Liver (tissue), 9 donors: ENCODE measurements around the gene FRMD1. TPM values are rescaled to one million over a fixed set of nuclear protein-coding genes. Genes with fewer than 3 reads are reported as not detected.

ENCODE experiments used
- DNase-seq: peaks from one replicate; pipeline ENCODE4 v3.0.0-alpha.2; 2017; ENCODE audit warnings: low spot score
- H3K27ac ChIP-seq, 2 donors: one replicate each; pipeline ENCODE4 v1.7.0; 2013; ENCODE audit warnings: inconsistent platforms in 2 of 2, low read length in 2 of 2, control low read depth in 1 of 2, low read depth in 1 of 2, mild to moderate bottlenecking in 1 of 2
- H3K27me3 ChIP-seq, 4 donors: one replicate each; pipeline versions ENCODE4 v1.6.1 to v1.7.0; 2013; ENCODE audit warnings: low read length in 3 of 4, inconsistent platforms in 1 of 4, mild to moderate bottlenecking in 1 of 4, moderate library complexity in 1 of 4; ENCODE audit not compliant: control insufficient read depth in 4 of 4, insufficient read depth in 4 of 4
- H3K36me3 ChIP-seq, 4 donors: one replicate each; pipeline versions ENCODE4 v1.6.1 to v1.7.0; 2013; ENCODE audit warnings: low read length in 3 of 4, mild to moderate bottlenecking in 3 of 4, low read depth in 1 of 4, moderate library complexity in 1 of 4; ENCODE audit not compliant: control insufficient read depth in 4 of 4, insufficient read depth in 3 of 4
- H3K4me1 ChIP-seq, 4 donors: one replicate each; pipeline versions ENCODE4 v1.6.1 to v1.7.0; 2013; ENCODE audit warnings: low read length in 3 of 4, mild to moderate bottlenecking in 3 of 4, moderate library complexity in 1 of 4; ENCODE audit not compliant: control insufficient read depth in 4 of 4, insufficient read depth in 4 of 4
- H3K4me3 ChIP-seq, 3 donors: one replicate each; pipeline versions ENCODE4 v1.6.1 to v1.7.0; 2013; ENCODE audit warnings: low read length in 3 of 3, control low read depth in 1 of 3, low read depth in 1 of 3, mild to moderate bottlenecking in 1 of 3
- H3K9ac ChIP-seq, 2 donors: one replicate each; pipeline ENCODE4 v1.7.0; 2013; ENCODE audit warnings: low read length in 2 of 2, mild to moderate bottlenecking in 2 of 2, moderate library complexity in 2 of 2, control low read depth in 1 of 2, low read depth in 1 of 2
- H3K9me3 ChIP-seq, 4 donors: one replicate each; pipeline versions ENCODE4 v1.6.1 to v1.7.0; 2013; ENCODE audit warnings: low read length in 3 of 4; ENCODE audit not compliant: control insufficient read depth in 4 of 4
- ATF3 ChIP-seq: IDR thresholded peaks from 2 replicates; pipeline ENCODE4 v1.6.1; 2016; ENCODE audit warnings: antibody characterized with exemption
- EGR1 ChIP-seq, 2 donors: IDR thresholded peaks; 2 replicates each; pipeline ENCODE4 v1.6.1; 2016 to 2018; ENCODE audit warnings: antibody characterized with exemption in 2 of 2, low read depth in 2 of 2
- FOXA1 ChIP-seq: IDR thresholded peaks from 2 replicates; pipeline ENCODE4 v1.6.1; 2016; ENCODE audit warnings: antibody characterized with exemption
- FOXA2 ChIP-seq: IDR thresholded peaks from 2 replicates; pipeline ENCODE4 v1.6.1; 2016; ENCODE audit warnings: antibody characterized with exemption
- GABPA ChIP-seq, 2 donors: IDR thresholded peaks in 1 of 2; conservative IDR thresholded peaks in 1 of 2; 2 replicates each; pipeline ENCODE4 v1.6.1; 2016; ENCODE audit warnings: antibody characterized with exemption in 2 of 2, mild to moderate bottlenecking in 1 of 2, moderate library complexity in 1 of 2
- HNF4A ChIP-seq, 2 donors: conservative IDR thresholded peaks; 2 replicates each; pipeline ENCODE4 v1.6.1; 2016; ENCODE audit warnings: antibody characterized with exemption in 2 of 2, mild to moderate bottlenecking in 2 of 2
- HNF4G ChIP-seq: IDR thresholded peaks from 2 replicates; pipeline ENCODE4 v1.6.1; 2016; ENCODE audit warnings: antibody characterized with exemption
- JUND ChIP-seq, 2 donors: IDR thresholded peaks; 2 replicates each; pipeline ENCODE4 v1.6.1; 2016; ENCODE audit warnings: antibody characterized with exemption in 2 of 2
- NR2F2 ChIP-seq: IDR thresholded peaks from 2 replicates; pipeline ENCODE4 v1.6.1; 2016; ENCODE audit warnings: antibody characterized with exemption
- RAD21 ChIP-seq, 2 donors: IDR thresholded peaks; 2 replicates each; pipeline ENCODE4 v1.6.1; 2016; ENCODE audit warnings: antibody characterized with exemption in 2 of 2, mild to moderate bottlenecking in 2 of 2
- RXRA ChIP-seq, 2 donors: IDR thresholded peaks; 2 replicates each; pipeline ENCODE4 v1.6.1; 2017 to 2018; ENCODE audit warnings: antibody characterized with exemption in 2 of 2, mild to moderate bottlenecking in 1 of 2
- SP1 ChIP-seq: IDR thresholded peaks from 2 replicates; pipeline ENCODE4 v1.6.1; 2018; ENCODE audit warnings: antibody characterized with exemption, mild to moderate bottlenecking
- TAF1 ChIP-seq: conservative IDR thresholded peaks from 2 replicates; pipeline ENCODE4 v1.6.1; 2016; ENCODE audit warnings: antibody characterized with exemption, mild to moderate bottlenecking
- WGBS: extraction: QIAGEN DNeasy Blood & Tissue Kit; methylation state at CpG from one replicate; pipeline ENCODE4 v1.1.7; 2013; 5-methylcytosine and 5-hydroxymethylcytosine counted together
- polyA plus RNA-seq, 2 donors: library from polyadenylated mRNA; stranded (reverse) in 1 of 2; unstranded in 1 of 2; fragments of 200-250 nt in 1 of 2; fragments of >200 nt in 1 of 2; fragmentation: Nextera tagmentation in 1 of 2; extraction: Ambion mirVana in 1 of 2; gene quantifications; one replicate each; pipeline versions ENCODE4 v1.2.1 to v1.2.3, GENCODE V29; 2013 to 2015
- total RNA-seq, 2 donors: library from RNA; depleted of rRNA; stranded (reverse); fragments of >200 nt; gene quantifications; one replicate each; pipeline ENCODE4 v1.2.3, GENCODE V29; 2014
- TF ChIP-seq, protein P1 (sequence below): IDR thresholded peaks from 2 replicates; pipeline ENCODE4 v1.6.1; 2016; ENCODE audit warnings: antibody characterized with exemption, mild to moderate bottlenecking
- TF ChIP-seq, protein P2 (sequence below): IDR thresholded peaks from 2 replicates; pipeline ENCODE4 v1.6.1; 2016; ENCODE audit warnings: antibody characterized with exemption
- TF ChIP-seq, protein P3 (sequence below): fragments of 150-350 bp; IDR thresholded peaks from 2 replicates; pipeline ENCODE4 v1.5.1; 2017; ENCODE audit warnings: improper control_type of control experiment, low read depth, low read length; ENCODE audit not compliant: missing input control
- donor health status: healthy.
- donor health status: healthy.
- donor health status: healthy.
- donor health status: healthy.
- donor health status: healthy.

Gene FRMD1
- total and polyA plus RNA-seq, 4 donors: 0.04 to 0.17 (median 0.12) TPM

- 92% methylated on average over 30 of the region's 30 CpGs for WGBS
- no peak overlapping the region for H3K27ac ChIP-seq
- no peak for DNase-seq
- H3K27me3 ChIP-seq: no peaks in the 10 kb centered on the region
- TF ChIP-seq FOXA2: no peak
- TF ChIP-seq NR2F2: no peak
- TF ChIP-seq JUND (IDR thresholded peaks at IDR 0.05): no peak
- TF ChIP-seq, protein P1, sequence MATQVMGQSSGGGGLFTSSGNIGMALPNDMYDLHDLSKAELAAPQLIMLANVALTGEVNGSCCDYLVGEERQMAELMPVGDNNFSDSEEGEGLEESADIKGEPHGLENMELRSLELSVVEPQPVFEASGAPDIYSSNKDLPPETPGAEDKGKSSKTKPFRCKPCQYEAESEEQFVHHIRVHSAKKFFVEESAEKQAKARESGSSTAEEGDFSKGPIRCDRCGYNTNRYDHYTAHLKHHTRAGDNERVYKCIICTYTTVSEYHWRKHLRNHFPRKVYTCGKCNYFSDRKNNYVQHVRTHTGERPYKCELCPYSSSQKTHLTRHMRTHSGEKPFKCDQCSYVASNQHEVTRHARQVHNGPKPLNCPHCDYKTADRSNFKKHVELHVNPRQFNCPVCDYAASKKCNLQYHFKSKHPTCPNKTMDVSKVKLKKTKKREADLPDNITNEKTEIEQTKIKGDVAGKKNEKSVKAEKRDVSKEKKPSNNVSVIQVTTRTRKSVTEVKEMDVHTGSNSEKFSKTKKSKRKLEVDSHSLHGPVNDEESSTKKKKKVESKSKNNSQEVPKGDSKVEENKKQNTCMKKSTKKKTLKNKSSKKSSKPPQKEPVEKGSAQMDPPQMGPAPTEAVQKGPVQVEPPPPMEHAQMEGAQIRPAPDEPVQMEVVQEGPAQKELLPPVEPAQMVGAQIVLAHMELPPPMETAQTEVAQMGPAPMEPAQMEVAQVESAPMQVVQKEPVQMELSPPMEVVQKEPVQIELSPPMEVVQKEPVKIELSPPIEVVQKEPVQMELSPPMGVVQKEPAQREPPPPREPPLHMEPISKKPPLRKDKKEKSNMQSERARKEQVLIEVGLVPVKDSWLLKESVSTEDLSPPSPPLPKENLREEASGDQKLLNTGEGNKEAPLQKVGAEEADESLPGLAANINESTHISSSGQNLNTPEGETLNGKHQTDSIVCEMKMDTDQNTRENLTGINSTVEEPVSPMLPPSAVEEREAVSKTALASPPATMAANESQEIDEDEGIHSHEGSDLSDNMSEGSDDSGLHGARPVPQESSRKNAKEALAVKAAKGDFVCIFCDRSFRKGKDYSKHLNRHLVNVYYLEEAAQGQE: no peak
- TF ChIP-seq SP1: no peak
- no peak for TF ChIP-seq HNF4G
- no peak for TF ChIP-seq ATF3
- no peak for TF ChIP-seq FOXA1
- TF ChIP-seq RXRA (IDR thresholded peaks at IDR 0.05): no peak
- TF ChIP-seq, protein P2, sequence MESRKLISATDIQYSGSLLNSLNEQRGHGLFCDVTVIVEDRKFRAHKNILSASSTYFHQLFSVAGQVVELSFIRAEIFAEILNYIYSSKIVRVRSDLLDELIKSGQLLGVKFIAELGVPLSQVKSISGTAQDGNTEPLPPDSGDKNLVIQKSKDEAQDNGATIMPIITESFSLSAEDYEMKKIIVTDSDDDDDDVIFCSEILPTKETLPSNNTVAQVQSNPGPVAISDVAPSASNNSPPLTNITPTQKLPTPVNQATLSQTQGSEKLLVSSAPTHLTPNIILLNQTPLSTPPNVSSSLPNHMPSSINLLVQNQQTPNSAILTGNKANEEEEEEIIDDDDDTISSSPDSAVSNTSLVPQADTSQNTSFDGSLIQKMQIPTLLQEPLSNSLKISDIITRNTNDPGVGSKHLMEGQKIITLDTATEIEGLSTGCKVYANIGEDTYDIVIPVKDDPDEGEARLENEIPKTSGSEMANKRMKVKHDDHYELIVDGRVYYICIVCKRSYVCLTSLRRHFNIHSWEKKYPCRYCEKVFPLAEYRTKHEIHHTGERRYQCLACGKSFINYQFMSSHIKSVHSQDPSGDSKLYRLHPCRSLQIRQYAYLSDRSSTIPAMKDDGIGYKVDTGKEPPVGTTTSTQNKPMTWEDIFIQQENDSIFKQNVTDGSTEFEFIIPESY: no peak
- no peak for TF ChIP-seq EGR1 (IDR thresholded peaks at IDR 0.05; ENCODE audit: low read depth in 2 of 2)
- H3K9ac ChIP-seq: no peak overlapping the region
- no peak overlapping the region for H3K4me3 ChIP-seq
- H3K36me3 ChIP-seq: no peaks in the 10 kb centered on the region
- no peaks in the 10 kb centered on the region for H3K9me3 ChIP-seq
- H3K4me1 ChIP-seq: no peaks in the 10 kb centered on the region
Observed at GRCh38 chr6:168058691-168059551, 20.1 kb downstream of the FRMD1 start.

GRCh38 chr6:168057836-168058235, 21.2 kb downstream of the FRMD1 start:
- Histone ChIP-seq H3K4me3 (no peak overlapping the region), H3K9ac (no peak overlapping the region), H3K4me1 (no peaks in the 10 kb centered on the region), H3K27ac (no peak overlapping the region), H3K27me3 (no peaks in the 10 kb centered on the region), H3K36me3 (no peaks in the 10 kb centered on the region), H3K9me3 (no peaks in the 10 kb centered on the region)
- TF ChIP-seq GABPA (IDR thresholded peaks at IDR 0.05 in 1 of 2, conservative IDR thresholded peaks at IDR 0.05 in 1 of 2) (no peak), SP1 (no peak), RXRA (IDR thresholded peaks at IDR 0.05) (no peak), TAF1 (no peak), ATF3 (no peak), JUND (IDR thresholded peaks at IDR 0.05) (no peak), HNF4A (conservative IDR thresholded peaks at IDR 0.05) (no peak), FOXA1 (no peak), HNF4G (no peak), FOXA2 (no peak), RAD21 (IDR thresholded peaks at IDR 0.05) (no peak)
- TF ChIP-seq, protein P2: no peak
- TF ChIP-seq, protein P3, sequence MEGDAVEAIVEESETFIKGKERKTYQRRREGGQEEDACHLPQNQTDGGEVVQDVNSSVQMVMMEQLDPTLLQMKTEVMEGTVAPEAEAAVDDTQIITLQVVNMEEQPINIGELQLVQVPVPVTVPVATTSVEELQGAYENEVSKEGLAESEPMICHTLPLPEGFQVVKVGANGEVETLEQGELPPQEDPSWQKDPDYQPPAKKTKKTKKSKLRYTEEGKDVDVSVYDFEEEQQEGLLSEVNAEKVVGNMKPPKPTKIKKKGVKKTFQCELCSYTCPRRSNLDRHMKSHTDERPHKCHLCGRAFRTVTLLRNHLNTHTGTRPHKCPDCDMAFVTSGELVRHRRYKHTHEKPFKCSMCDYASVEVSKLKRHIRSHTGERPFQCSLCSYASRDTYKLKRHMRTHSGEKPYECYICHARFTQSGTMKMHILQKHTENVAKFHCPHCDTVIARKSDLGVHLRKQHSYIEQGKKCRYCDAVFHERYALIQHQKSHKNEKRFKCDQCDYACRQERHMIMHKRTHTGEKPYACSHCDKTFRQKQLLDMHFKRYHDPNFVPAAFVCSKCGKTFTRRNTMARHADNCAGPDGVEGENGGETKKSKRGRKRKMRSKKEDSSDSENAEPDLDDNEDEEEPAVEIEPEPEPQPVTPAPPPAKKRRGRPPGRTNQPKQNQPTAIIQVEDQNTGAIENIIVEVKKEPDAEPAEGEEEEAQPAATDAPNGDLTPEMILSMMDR: no peak
- TF ChIP-seq, protein P1: no peak
- 89% methylated on average over 14 of the region's 14 CpGs for WGBS
- no peak for DNase-seq
